Activated naive CD8-positive, alpha-beta T cell treated with anti-CD3 and anti-CD28 coated beads, Interleukin-2, amount 50 U/mL, for 16 hours (primary cell): Measurements from ENCODE around the gene MEGF9.

ENCODE experiments used
- DNase-seq: peaks from one replicate; pipeline ENCODE4 v3.0.0-alpha.2; 2020; ENCODE audit warnings: low read depth, low spot score

The MEGF9 gene

GRCh38 chr9:120622790-120623189 lies 91.5 kb downstream of the MEGF9 start:
- no peak for DNase-seq

GRCh38 chr9:120621941-120622340 lies 92.3 kb downstream of the MEGF9 start:
- no peak for DNase-seq

GRCh38 chr9:120619751-120620655 lies 94.3 kb downstream of the MEGF9 start:
- peak; percentile 9 for DNase-seq

- DNase-seq, result no peak
Observed at GRCh38 chr9:120616966-120617935, 97.0 kb downstream of the MEGF9 start.

GRCh38 chr9:120612218-120612617 lies 102.1 kb downstream of the MEGF9 start:
- DNase-seq, result no peak

- no peak for DNase-seq
Observed at GRCh38 chr9:120611690-120612068, 102.6 kb downstream of the MEGF9 start.

GRCh38 chr9:120610975-120611689 lies 103.1 kb downstream of the MEGF9 start:
- DNase-seq, result no peak

GRCh38 chr9:120609636-120610035 lies 104.6 kb downstream of the MEGF9 start:
- no peak for DNase-seq

GRCh38 chr9:120608421-120608820 lies 105.8 kb downstream of the MEGF9 start:
- no peak for DNase-seq

GRCh38 chr9:120603591-120603990 lies 110.7 kb downstream of the MEGF9 start:
- DNase-seq, result no peak

GRCh38 chr9:120603010-120603409 lies 111.3 kb downstream of the MEGF9 start:
- DNase-seq, result no peak

- DNase-seq, result no peak
Observed at GRCh38 chr9:120593955-120594277, 120.4 kb downstream of the MEGF9 start.

GRCh38 chr9:120593250-120593954 lies 120.9 kb downstream of the MEGF9 start:
- DNase-seq, result no peak

GRCh38 chr9:120592210-120592609 lies 122.1 kb downstream of the MEGF9 start:
- DNase-seq, result no peak

- DNase-seq, result no peak
Observed at GRCh38 chr9:120587328-120587727, 126.9 kb downstream of the MEGF9 start.

GRCh38 chr9:120583958-120584369 lies 130.3 kb downstream of the MEGF9 start:
- DNase-seq, result no peak

- peak; percentile 84 for DNase-seq
Observed at GRCh38 chr9:120580051-120580896, 134.0 kb downstream of the MEGF9 start, which contains the start of gene CDK5RAP2. Gene CDK5RAP2, minus strand, starts transcription at chr9:120580167. Its CDS starts 189 bp downstream, at chr9:120579978.

- DNase-seq, result no peak
Observed at GRCh38 chr9:120579139-120580050, 134.9 kb downstream of the MEGF9 start.

GRCh38 chr9:120574473-120574872 lies 139.8 kb downstream of the MEGF9 start:
- no peak for DNase-seq
